Measurements from ENCODE around the gene AMBRA1. TPM values are rescaled to one million over a fixed set of nuclear protein-coding genes. Genes with fewer than 3 reads are reported as not detected.

Gene AMBRA1
- total RNA-seq, 1 donor = 29.1 TPM

- no peaks in the 10 kb centered on the region for H3K27me3 ChIP-seq (ENCODE audit: insufficient read depth, low read length)
- peaks cover 11% of the 10 kb centered on the region for H3K4me1 ChIP-seq (ENCODE audit: insufficient read depth, low read length)
- no peak overlapping the region for H3K4me3 ChIP-seq (ENCODE audit: low read length)
- no peaks in the 10 kb centered on the region for H3K9me3 ChIP-seq (ENCODE audit: low read depth, low read length)
Measured at GRCh38 chr11:46535688-46536087, 58.1 kb downstream of the AMBRA1 start.

GRCh38 chr11:46534711-46535110 is 59.1 kb downstream of the AMBRA1 start:
- Histone ChIP-seq H3K27me3 (ENCODE audit: insufficient read depth, low read length) (no peaks in the 10 kb centered on the region), H3K9me3 (ENCODE audit: low read depth, low read length) (no peaks in the 10 kb centered on the region), H3K4me1 (ENCODE audit: insufficient read depth, low read length) (peaks cover 11% of the 10 kb centered on the region), H3K4me3 (ENCODE audit: low read length) (no peak overlapping the region)

GRCh38 chr11:46533396-46534100 is 60.3 kb downstream of the AMBRA1 start:
- Histone ChIP-seq H3K4me1 (ENCODE audit: insufficient read depth, low read length) (peaks cover 21% of the 10 kb centered on the region), H3K9me3 (ENCODE audit: low read depth, low read length) (no peaks in the 10 kb centered on the region), H3K27me3 (ENCODE audit: insufficient read depth, low read length) (no peaks in the 10 kb centered on the region), H3K4me3 (ENCODE audit: low read length) (no peak overlapping the region)

- no peaks in the 10 kb centered on the region for H3K27me3 ChIP-seq (ENCODE audit: insufficient read depth, low read length)
- no peaks in the 10 kb centered on the region for H3K9me3 ChIP-seq (ENCODE audit: low read depth, low read length)
- peaks cover 21% of the 10 kb centered on the region for H3K4me1 ChIP-seq (ENCODE audit: insufficient read depth, low read length)
Measured at GRCh38 chr11:46529928-46530574, 63.8 kb downstream of the AMBRA1 start.

GRCh38 chr11:46529095-46529905 is 64.5 kb downstream of the AMBRA1 start:
- no peak overlapping the region for H3K4me3 ChIP-seq (ENCODE audit: low read length)
- no peaks in the 10 kb centered on the region for H3K27me3 ChIP-seq (ENCODE audit: insufficient read depth, low read length)
- H3K4me1 ChIP-seq (ENCODE audit: insufficient read depth, low read length) = peaks cover 15% of the 10 kb centered on the region
- H3K9me3 ChIP-seq (ENCODE audit: low read depth, low read length) = no peaks in the 10 kb centered on the region

More at GRCh38 chr11:46529928-46530574, 63.8 kb downstream of the AMBRA1 start:
- no peak overlapping the region for H3K4me3 ChIP-seq (ENCODE audit: low read length)

- Histone ChIP-seq H3K27me3 (ENCODE audit: insufficient read depth, low read length) (no peaks in the 10 kb centered on the region), H3K4me3 (ENCODE audit: low read length) (no peak overlapping the region), H3K9me3 (ENCODE audit: low read depth, low read length) (no peaks in the 10 kb centered on the region), H3K4me1 (ENCODE audit: insufficient read depth, low read length) (peaks cover 14% of the 10 kb centered on the region)
Measured at GRCh38 chr11:46528445-46529094, 65.3 kb downstream of the AMBRA1 start.

GRCh38 chr11:46527591-46528130 is 66.2 kb downstream of the AMBRA1 start:
- no peaks in the 10 kb centered on the region for H3K27me3 ChIP-seq (ENCODE audit: insufficient read depth, low read length)
- H3K4me3 ChIP-seq (ENCODE audit: low read length) = no peak overlapping the region
- no peaks in the 10 kb centered on the region for H3K9me3 ChIP-seq (ENCODE audit: low read depth, low read length)
- H3K4me1 ChIP-seq (ENCODE audit: insufficient read depth, low read length) = peaks cover 14% of the 10 kb centered on the region

GRCh38 chr11:46526216-46527215 is 67.3 kb downstream of the AMBRA1 start:
- no peaks in the 10 kb centered on the region for H3K9me3 ChIP-seq (ENCODE audit: low read depth, low read length)
- peaks cover 19% of the 10 kb centered on the region for H3K4me1 ChIP-seq (ENCODE audit: insufficient read depth, low read length)
- H3K4me3 ChIP-seq (ENCODE audit: low read length) = no peak overlapping the region
- H3K27me3 ChIP-seq (ENCODE audit: insufficient read depth, low read length) = no peaks in the 10 kb centered on the region

GRCh38 chr11:46524201-46524770 is 69.5 kb downstream of the AMBRA1 start:
- no peak overlapping the region for H3K4me3 ChIP-seq (ENCODE audit: low read length)
- no peaks in the 10 kb centered on the region for H3K9me3 ChIP-seq (ENCODE audit: low read depth, low read length)
- H3K4me1 ChIP-seq (ENCODE audit: insufficient read depth, low read length) = peaks cover 21% of the 10 kb centered on the region
- no peaks in the 10 kb centered on the region for H3K27me3 ChIP-seq (ENCODE audit: insufficient read depth, low read length)

- H3K4me3 ChIP-seq (ENCODE audit: low read length) = no peak overlapping the region
- no peaks in the 10 kb centered on the region for H3K27me3 ChIP-seq (ENCODE audit: insufficient read depth, low read length)
Measured at GRCh38 chr11:46523290-46523689, 70.5 kb downstream of the AMBRA1 start.

GRCh38 chr11:46522682-46523281 is 71.0 kb downstream of the AMBRA1 start:
- H3K4me3 ChIP-seq (ENCODE audit: low read length) = no peak overlapping the region
- no peaks in the 10 kb centered on the region for H3K9me3 ChIP-seq (ENCODE audit: low read depth, low read length)
- peaks cover 19% of the 10 kb centered on the region for H3K4me1 ChIP-seq (ENCODE audit: insufficient read depth, low read length)
- no peaks in the 10 kb centered on the region for H3K27me3 ChIP-seq (ENCODE audit: insufficient read depth, low read length)

More at GRCh38 chr11:46523290-46523689, 70.5 kb downstream of the AMBRA1 start:
- no peaks in the 10 kb centered on the region for H3K9me3 ChIP-seq (ENCODE audit: low read depth, low read length)
- peaks cover 22% of the 10 kb centered on the region for H3K4me1 ChIP-seq (ENCODE audit: insufficient read depth, low read length)

- Histone ChIP-seq H3K4me1 (ENCODE audit: insufficient read depth, low read length) (peaks cover 19% of the 10 kb centered on the region), H3K4me3 (ENCODE audit: low read length) (no peak overlapping the region), H3K9me3 (ENCODE audit: low read depth, low read length) (no peaks in the 10 kb centered on the region), H3K27me3 (ENCODE audit: insufficient read depth, low read length) (no peaks in the 10 kb centered on the region)
Measured at GRCh38 chr11:46521961-46522681, 71.7 kb downstream of the AMBRA1 start.
